ENCODE data around the gene SSTR5.
A peak's percentile ranks its signal among the peaks of the same experiment; 100 is the strongest.

Gene SSTR5

DNA sequence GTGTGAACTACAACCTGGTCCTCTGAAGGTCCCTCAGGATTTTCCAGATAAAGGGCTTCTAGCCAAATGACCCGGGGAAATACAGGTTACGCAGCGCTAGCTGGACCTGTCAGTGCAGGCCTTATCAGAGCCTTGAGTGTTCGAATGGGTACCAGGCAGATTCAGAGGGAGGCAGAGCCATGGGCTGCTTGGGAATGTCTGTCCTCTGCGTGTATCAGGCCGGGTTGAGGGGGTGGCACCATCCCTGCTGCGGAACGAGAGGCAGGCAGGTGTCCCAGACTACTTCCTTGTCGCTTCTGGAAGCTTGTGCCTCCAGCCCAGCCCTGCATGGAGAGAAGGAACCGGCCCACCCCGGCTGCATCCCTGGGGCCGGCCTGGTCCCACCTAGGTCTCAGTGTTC is 33.6 kb upstream of the SSTR5 start:
- intact Hi-C loops (cut with DNase I): no loop called here
- no peak for DNase-seq

DNA sequence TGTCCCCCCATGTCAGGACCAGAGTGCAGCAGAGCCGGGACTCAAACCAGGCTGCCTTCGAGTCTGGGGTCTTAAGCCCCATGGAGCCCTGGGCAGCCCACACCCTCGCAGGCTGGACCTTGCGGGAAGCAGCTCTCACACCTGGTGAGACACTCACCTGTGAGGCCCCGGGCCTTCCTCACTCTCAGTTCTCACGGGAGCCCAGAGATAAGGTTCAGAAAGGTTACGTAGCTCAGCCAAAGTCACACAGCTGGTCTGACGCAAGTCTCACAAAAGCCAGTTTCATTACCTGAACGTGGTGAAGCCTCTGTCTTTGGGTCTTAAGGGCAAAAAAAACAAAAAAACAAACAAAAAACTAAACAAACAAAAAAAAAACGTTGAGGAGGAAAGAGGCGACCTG is 32.8 kb upstream of the SSTR5 start:
- no peak for DNase-seq
- intact Hi-C loops (cut with DNase I): no loop called here

DNA sequence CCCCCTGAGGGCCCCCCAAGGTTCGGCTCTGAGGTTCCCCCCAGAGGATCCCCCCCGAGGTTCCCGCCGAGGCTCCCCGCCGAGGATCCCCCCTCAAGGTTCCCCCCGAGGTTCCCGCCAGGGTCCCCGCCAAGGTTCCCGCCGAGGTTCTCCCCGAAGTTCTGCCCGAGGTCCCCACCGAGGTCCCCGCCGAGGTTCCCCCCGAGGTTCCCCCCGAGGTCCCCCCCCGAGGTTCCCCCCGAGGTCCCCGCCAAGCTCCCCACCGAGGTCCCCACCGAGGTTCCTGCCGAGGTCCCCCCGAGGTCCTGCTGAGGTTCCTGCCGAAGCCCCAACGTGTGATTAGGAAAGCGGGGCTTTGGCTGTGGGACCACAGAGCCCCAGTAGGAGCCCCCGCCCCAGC is 32.2 kb upstream of the SSTR5 start:
- intact Hi-C loops (cut with DNase I): no loop called here
- no peak for DNase-seq

DNA sequence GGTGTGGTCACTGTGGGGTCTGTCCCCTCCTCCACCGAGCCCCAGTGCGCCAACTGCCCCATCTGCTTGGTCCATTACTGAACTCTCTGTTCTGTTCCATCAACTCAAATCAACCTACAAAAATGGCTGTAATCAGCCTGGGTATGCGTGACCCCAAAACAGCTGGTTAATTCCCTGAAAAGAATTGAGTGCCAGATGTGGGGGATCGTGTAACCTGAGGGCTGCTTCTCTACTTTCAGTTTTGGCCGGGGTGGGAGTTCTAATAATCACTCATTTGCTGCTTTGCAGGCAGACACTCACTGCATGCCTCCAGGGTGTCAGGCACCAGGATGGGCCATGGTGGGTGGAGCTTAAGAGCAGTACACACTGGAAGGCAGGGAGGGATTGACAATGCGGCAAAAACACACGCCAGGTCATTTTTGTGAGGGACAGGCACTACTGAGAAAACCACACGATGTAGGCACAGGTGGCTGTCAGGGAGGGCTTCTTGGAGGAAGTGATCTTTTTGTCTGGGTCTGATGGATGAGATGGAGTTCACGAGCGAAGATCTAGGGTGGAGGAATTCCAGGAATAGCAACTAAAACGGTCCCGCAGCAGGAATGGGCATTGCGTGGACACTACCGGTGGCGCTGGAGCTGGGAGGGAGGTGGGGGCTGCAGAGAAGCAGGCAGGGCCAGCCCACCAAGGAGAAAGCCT is 30.4 kb upstream of the SSTR5 start:
- DNase-seq: no peak
- intact Hi-C loops (cut with DNase I): no loop called here

DNA sequence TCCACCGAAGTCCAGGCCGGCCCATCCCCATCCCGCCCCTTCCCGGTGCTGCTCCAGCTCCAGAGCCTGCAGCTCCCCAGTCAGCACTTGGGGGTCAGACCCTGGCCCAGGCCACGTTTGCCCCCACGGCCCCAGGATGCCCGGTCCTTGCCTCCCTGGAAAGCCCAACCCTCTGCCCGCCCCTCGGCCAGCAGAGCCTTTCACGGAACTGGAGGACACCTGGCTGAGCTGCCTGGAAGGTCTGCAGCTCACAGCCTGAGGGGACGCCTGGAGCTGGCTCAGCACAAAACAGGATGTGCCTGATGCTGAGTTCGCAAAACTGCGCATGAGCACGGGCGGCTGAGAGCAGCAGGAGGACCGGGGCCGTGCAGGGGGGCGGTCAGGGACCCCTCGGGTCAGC is 29.7 kb upstream of the SSTR5 start:
- no peak for DNase-seq
- intact Hi-C loops (cut with DNase I): no loop called here

DNA sequence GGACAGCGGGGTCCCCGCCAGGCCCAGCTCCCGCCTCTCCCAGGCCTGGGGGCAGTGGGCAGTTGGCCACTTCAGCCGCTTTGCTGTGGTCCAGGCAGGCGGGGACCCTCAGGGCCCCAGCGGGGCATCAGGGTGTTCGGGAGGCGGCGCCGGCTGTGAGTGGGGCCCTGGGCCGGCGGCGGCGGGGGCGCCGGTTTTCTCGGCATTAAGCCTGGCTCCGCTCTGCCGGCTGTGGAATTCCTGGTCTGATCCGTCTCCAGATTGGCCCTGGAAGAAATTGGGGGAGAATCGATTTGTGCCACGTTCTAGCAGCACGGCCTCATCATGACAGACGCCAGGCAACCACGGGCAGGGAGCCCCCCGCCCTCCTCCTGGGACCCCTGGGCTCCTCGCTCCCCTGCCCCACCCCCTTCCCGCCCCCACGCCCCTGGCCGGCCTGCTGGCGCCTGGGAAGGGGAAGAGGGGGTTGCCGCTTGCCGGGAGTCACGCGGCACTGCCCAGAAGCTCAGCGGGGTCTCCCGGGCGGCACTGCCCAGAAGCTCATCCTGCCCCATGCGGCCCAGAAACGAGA is 28.6 kb upstream of the SSTR5 start:
- intact Hi-C loops (cut with DNase I): no loop called here
- no peak for DNase-seq

DNA sequence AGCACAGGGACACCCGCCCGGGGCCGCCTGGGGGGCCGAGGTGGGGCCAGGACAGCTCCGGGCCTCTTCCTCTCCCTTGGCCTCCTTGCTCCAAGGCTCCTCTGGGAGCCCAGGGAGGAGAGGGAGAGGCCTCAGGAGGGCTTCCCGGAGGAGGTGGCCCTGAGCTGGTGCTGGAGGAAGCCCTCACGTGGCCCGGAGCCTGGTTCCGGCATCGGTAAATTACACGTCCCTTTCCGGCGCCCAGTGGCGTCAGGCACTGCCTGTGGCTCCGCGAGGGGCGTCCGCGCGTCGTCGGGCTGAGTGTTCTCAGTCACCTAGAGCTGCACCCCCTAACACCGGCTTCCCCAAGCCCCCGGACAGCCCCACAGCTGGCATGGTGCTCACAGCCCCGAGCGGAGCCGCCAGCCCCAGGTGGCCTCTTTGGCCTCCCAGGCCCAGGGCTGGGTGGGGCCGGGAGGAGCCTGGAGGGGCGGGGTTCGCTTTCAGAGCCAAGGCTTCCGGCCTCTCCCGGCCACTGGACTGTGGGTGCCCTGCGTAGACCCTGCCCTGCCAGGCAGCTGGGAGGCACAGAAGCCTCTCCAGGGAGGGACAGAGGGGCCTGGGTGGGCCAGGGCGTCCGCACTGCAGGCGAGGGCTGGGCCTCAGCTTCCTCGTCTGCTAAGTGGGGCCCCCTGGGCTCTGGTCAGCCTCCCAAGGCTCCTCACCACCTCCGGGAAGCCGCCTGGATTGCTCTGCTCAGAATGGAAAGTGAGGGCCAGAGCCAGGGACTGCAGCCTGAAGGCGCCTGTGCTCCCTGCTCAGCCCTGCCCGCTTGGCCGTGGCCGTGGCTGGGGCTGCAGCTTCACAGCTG is 27.9 kb upstream of the SSTR5 start:
- intact Hi-C loops (cut with DNase I): loop anchor here (5.0 kb wide), 1 partner anchor 132 kb away; no protein-coding TSS in a partner anchor
- DNase-seq: no peak

DNA sequence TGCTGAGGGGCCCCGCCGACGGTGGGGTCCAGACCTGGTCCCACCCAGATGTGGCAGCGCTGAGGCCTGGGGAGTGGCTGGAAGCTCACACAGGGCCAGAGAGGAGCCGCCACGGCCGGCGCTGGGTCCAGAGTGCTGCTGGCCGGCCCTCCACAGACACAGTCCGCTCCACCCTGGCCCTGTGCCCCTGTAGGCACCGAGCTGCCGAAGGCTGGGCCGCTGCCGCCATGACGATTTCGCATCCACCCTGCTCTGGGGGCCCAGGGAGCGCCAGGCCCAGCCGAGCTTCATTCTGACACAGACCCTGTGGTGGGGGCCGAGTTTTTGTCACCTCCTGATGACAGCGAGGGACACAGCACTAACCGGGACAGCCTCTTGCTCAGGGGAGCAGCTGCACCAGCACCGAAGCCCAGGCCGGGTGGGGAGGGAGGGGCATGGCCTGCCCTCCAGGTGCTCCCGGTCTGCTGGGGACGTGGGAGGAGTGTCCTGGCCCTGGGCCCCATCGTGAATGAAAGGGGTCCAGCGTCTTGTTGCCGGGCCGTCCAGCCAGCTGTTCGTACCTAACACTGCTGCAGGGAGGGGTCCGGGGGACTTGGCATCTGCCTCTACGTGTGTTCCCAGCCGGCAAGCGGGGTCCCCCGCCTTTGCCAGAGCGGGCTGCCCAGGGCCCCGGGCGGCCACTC is 27.1 kb upstream of the SSTR5 start:
- intact Hi-C loops (cut with DNase I): loop anchor here (5.0 kb wide), 1 partner anchor 133 kb away; no protein-coding TSS in a partner anchor
- DNase-seq: peak in 2 of 10 donors; percentile 38 to 59

DNA sequence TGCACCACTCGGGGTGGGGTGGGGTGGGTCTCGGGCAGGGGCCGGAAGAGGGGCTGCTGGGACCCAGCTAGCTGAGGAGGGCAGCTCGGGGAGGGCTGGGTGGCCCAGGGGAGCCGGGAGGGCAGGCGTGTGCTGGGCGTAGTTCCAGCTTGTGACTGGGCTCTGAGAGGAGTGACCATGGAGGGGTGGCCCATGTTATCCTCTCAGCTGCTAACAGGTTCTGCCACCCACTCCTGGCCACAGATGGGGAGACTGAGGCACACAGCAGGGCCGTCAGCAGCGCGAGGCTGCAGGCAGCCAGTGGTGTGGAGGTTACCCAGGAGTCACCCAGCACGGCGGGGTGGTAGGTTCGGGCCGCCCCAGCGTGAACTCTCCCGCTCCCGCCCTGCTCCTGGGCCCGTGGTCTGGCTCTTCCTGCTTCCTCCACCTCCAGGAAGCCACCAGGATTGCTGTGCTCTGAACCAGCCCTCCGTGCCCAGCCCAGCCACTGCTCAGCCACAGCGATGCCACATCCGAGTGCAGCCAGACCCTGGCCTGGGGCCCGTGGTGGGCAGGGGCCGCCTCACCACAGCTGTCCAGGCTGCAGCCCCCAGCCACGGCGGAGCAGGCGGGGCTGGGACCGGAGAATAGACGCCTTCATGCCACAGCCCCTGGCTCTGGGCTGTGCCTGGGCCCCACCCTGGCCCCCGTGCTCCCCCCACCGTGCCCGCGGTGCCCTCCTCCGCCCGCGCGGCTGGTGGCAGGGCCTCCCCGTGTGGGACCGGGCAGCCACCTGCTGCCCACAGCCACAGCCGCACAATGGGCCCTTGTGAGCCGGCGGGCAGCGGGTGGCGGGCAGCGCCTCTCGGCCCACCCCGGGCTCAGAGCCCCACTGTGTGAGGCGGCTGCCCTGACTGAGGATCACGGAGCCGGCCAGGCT is 26.3 kb upstream of the SSTR5 start:
- peak; percentile 72 to 99 (median 86) for DNase-seq
- intact Hi-C loops (cut with DNase I): loop anchor here (5.0 kb wide), 1 partner anchor 134 kb away; no protein-coding TSS in a partner anchor

DNA sequence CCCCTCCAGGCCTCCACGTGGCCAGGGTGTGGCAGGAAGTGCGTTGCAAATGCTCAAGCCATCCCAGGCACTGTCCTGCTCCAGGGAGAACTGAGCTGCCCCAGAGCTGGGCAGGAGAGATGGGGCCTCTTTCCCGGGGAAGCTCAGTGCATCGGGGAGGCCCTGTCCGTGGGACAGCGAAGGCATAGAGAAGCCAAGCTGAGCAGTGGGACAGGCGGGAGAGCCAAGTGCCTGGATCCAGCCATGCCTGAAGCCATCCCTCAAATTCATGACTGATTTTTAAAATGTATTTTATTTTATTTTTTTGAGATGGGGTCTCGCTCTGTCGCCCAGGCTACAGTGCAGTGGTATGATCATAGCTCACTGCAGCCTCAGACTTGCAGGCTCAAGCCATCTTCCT is 25.4 kb upstream of the SSTR5 start:
- intact Hi-C loops (cut with DNase I): loop anchor here (5.0 kb wide), 1 partner anchor 135 kb away; no protein-coding TSS in a partner anchor
- no peak for DNase-seq

DNA sequence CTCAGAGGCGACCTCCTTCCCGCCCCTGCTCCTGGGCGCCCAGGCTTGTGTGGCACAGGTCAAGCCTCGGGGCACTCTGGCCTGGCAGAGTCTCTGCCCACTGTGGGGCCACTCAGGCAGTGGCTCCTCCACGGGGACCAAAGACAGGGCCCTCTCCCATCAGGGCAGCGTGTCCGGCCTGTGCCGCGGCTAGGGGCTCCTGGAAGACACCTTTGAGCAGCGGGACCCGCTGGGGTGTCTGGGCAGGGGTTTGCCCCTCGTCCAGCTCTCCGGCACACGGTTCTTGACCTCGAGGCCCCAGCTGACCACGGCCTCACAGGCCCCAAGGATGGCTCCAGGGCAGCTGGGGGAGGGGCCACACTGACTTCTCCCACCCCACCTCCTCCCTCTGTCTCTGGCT is 24.7 kb upstream of the SSTR5 start:
- intact Hi-C loops (cut with DNase I): loop anchor here (5.0 kb wide), 1 partner anchor 136 kb away; no protein-coding TSS in a partner anchor
- no peak for DNase-seq

DNA sequence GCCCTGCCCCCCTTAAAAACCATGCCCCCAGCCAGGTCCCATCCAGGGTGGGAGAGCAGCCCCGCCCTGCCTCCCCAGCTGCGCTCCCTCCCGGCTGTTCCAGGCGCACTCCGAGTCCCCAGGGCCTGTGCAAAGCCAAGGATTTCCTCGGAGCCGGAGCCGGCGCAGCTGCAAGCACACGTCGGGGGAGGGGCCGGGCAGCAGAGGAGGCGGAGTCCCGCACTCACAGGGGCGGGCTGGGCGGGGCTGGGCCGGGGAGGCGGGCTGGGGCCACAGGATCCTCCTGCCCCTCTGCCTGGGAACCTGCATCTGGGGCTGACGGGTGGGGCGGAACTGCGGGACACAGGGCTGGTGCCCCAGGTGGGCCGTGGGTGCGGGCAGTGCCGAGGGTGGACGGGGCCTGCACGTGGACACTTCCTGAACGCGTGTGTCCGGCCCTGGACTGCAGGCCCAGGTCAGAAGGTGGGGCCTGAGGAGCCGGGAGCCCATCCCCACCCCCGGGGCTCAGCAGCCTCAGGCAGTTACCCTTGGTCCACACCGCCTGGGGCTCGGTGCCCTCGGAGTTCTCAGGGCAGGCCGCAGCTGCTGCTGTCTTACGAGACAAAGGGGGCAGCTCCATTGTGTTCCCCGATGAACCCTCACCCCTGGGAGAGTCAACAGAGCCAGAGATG is 24.0 kb upstream of the SSTR5 start:
- intact Hi-C loops (cut with DNase I): loop anchor here (5.0 kb wide), 1 partner anchor 136 kb away; no protein-coding TSS in a partner anchor
- DNase-seq: peak; percentile 61 to 98 (median 84)

DNA sequence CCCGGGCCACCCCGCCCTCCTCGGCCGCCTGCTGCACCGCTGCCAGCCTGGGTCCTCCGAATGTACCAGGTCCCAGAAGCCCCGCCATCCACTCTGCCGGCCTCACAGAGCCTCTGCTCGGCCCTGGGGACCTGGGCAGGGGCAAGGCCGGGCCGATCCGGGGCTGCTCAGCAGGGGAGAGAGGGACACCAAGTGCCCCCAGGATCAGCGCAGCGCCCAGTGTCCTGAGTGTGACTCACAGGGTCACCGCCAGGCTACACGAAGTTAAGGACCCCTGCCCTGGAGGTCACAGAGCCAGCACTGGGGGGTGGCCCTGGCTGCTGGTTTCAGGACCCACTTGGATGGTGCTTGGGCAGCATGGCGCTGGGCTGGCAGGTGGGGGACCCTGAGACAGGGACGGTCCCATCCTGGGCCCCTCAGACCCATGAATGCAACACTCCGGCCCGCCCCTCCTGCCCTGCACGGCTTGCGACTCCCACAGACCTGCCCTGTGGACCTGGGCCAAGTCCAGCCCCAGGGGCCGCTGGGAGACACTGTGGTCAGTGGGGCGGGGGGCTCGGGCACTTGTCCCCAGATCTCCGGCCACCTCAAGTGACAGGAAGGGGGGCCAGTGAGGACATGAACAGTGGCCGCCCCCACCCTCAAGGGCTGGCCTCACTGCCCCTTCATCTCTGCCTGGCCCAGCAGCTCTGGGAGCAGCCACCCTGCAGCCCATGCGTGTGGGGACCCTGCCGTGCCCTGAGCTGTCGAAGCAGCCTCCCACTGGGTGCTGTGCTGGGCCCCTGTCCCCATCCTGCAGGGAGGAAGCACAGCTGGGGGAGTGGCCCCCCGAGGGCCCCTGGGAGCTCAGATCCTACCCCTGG is 23.2 kb upstream of the SSTR5 start:
- intact Hi-C loops (cut with DNase I): loop anchor here (5.0 kb wide), 1 partner anchor 137 kb away; no protein-coding TSS in a partner anchor
- DNase-seq: no peak

DNA sequence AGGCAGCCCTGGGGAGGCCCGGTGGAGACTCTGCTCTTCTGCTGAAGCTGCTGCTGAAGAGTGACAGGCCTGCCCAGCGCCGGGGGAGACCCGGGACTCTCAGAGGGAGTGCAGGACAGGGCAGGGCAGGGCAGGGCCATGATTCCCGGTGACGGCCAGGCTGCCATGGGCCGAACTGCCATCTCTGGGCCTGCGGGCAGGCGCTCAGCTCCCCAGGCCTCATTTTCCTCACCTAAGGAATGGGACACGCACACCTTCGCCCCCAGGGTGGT is 22.6 kb upstream of the SSTR5 start:
- intact Hi-C loops (cut with DNase I): loop anchor here (5.0 to 10.0 kb wide), 2 partner anchors 138 to 165 kb away; no protein-coding TSS in a partner anchor
- DNase-seq: no peak

DNA sequence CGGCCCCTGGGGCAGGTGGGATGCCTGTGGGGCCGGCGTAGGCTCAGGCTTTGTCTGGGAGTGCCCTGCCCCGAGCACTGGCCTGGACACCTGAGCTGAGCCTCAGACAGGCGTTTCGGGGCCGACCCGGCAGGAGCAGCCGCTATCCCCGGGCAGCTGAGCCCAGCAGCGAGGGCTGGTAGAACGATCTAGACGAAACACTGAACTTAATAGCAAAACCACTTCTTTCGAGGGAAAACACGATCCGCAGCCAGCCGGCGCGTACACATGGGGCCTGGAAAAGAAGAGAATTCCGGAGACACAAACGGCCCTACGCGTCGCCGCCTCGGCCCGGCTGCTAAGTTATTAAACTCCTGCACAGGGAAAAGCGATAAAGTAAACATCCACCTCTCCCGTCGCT is 22.0 kb upstream of the SSTR5 start:
- intact Hi-C loops (cut with DNase I): loop anchor here (10.0 kb wide), 1 partner anchor 166 kb away; no protein-coding TSS in a partner anchor
- DNase-seq: no peak

DNA sequence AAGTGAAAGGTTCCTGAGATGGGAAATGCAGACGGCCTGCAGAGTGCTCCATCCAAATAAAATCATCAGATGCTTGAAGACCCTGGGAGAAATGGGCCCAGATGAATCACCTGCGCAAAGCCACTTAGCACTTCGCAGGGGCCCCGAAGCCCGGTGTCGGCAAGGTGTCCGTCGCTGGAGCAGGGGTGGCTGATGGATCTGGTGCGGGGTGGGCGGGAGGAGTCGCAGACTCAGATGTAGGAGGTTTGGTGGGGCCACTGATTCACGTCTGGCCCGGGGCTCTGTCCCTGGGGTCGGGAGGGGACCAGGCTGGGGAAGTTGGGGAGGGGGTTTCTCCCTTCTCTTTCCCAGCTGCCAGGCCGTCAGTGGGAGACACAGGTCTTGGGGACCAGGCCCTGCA is 21.6 kb upstream of the SSTR5 start:
- DNase-seq: no peak
- intact Hi-C loops (cut with DNase I): loop anchor here (10.0 kb wide), 1 partner anchor 166 kb away; no protein-coding TSS in a partner anchor

DNA sequence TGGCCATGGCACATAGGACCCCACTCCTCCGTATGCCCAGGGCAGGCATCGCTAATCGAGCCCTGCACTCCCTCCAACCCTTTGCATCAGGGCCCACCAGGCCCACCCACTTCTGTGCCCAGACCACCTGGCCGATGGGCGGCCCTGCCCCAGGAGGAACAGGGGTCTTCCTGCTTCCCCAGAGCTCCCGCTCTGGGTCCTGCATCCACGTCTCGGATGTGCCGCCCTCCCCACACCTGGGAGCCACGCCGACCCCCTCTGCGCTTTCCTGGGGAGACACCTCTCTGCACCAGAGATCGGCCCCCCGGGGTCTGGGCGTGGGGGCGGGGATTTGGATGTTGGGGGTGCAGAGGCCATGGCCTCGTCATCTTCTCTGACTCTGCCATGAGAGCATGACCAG is 21.1 kb upstream of the SSTR5 start:
- DNase-seq: no peak
- intact Hi-C loops (cut with DNase I): loop anchor here (10.0 kb wide), 1 partner anchor 167 kb away; no protein-coding TSS in a partner anchor

DNA sequence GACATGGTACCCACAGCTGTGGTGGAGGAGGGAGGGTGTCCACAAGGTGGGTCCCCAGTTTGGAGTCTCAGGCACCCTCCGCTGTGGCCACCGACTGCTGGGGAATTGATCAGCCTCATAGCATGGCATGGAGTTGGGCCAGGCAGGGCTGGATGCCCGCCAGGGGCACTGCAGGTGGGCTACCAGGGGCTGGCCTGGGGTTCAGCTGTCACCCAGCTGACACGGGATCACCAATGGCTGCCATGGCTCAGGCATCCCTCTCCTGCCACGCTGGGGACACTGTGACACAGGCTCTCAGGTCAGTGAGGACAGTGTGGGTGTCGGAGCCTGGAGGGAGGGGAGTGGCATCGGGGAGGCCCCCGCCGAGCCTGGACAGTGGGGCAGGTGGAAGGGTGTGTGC is 19.8 kb upstream of the SSTR5 start:
- DNase-seq: no peak
- intact Hi-C loops (cut with DNase I): loop anchor here (10.0 kb wide), 1 partner anchor 168 kb away; no protein-coding TSS in a partner anchor
